Left forelimb (tissue), 1 donor: ENCODE results near the gene UNC50.
A peak's percentile ranks its signal among the peaks of the same experiment; 100 is the strongest.

Source experiments
- DNase-seq: peaks from one replicate; pipeline ENCODE4 v3.0.0-alpha.2; 2018; ENCODE audit warnings: low spot score

UNC50 gene, protein sequence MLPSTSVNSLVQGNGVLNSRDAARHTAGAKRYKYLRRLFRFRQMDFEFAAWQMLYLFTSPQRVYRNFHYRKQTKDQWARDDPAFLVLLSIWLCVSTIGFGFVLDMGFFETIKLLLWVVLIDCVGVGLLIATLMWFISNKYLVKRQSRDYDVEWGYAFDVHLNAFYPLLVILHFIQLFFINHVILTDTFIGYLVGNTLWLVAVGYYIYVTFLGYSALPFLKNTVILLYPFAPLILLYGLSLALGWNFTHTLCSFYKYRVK

DNA sequence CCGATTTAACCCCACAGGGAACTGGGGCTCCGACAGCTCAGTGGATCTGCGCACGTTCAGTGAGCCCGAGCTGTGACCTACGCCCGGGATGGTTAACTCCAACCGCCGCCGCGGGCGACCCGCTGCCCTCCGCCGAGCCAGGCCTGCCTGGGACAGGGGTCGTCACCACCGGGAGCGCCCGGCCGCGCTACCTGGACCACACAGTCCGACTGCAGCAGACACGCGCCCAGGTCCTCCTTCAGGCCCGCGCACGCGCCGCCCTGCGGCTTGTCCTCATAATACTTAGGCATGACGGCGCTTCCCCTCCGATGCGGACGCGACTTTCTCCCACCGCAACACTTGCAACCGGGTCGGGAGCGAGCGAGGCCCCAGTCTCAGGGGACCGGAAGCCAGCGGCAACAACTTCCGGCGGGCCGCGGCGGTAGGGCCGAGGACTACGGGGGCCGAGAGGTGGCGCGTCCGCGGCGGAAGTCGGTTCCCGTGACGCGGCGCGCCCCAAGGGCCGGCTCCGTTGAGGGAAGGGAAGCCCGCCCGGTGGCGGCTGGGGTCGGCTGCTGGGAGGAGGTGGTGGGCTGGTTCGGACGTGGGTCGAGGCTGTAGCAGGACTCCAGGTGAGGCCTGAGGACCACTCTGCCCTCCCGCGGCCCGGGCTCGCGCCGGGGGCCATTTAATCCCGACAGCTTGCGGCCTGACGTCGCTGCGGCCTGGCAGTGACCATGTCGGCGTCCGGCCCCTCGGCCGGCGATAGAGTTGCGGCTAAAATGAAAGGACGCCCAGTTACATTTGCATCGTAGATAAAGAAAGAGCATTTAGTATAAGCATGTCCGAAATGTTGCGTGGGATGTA is at the start of gene UNC50, which contains the start of gene COA5:
UNC50 (plus strand) TSS at position 474 of the 846 bp plus-strand sequence. CDS start 1,171 bp downstream, outside the sequence.
COA5 (minus strand) TSS at position 397 of the 846 bp plus-strand sequence; CDS start at position 290, 107 bp downstream.
- DNase-seq = peak; percentile 94

DNA sequence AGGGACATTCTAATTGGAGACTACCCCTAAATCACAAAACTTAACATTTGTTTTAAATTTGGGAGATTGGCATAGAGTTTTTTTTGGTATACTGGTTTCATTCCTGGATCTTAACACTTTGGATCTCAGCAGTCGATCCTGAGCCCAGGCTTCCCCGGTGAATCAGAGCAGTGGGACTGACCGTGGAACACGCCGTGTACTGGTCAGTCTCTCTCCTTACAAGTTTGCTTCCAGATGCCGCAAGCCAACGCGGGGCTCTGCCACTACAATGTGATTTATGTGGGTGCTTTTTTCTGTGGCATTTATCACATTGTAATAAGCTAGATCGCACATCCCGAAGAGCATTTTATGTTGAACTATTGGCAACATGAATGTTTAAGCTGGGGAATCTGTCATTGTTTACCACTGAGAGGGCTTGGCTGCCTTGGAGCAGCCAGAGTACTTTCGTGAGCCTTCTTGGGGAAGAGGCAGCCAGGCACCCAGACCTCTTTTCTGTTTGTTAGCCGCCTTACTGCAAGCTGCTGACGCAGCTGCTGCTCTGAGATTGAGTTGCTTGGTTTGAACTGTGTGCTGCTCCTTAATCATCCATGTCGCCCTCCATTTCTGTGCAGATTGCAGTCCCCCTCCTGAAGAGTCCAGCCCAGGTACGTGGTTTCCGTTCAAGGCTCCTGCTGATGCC is 49.4 kb upstream of the UNC50 start:
- DNase-seq = no peak

DNA sequence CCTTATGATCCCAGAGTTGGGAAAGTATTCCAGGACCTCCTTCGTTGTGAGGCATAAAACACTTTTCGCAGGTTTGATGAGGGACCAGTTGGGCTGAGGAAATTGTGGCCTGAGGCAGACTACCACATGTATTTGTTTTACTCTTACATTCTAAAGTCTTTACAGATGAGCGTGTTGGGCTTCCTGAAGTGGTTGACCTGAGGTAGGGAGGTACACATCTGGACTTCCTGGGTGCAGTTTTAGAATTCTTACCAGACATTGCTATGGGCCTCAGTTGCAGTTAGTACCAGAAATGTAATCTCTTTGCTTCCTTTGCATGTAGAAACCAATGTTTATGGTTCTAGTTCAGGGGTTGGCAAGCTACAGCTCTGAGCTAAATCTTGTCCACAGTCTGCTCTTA is 48.8 kb upstream of the UNC50 start:
- DNase-seq = no peak

DNA sequence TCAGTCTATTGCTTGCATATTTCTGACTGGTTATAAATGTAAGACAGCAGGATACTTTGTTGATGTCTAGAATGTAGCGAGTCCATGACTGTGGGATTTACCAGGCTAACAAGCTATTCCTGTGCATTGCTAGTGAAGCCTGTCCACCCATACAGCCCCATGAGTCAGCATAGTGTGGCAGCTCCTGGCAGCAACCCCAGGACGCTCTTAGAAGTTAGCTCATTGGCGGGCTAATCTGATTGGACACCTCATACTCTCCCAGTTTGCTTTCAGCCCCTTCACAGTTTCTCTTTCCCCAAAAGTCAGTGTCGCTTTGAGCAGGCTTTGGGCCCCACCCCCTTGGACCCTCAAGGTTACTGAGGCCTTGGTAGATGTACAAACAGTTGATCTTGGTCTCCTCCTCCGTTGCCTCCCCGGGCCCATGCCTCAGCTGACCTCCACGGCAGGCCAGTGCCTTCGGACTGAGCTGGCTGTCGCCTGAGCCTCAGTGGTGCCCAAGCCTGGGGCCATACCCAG is 48.1 kb upstream of the UNC50 start:
- no peak for DNase-seq

DNA sequence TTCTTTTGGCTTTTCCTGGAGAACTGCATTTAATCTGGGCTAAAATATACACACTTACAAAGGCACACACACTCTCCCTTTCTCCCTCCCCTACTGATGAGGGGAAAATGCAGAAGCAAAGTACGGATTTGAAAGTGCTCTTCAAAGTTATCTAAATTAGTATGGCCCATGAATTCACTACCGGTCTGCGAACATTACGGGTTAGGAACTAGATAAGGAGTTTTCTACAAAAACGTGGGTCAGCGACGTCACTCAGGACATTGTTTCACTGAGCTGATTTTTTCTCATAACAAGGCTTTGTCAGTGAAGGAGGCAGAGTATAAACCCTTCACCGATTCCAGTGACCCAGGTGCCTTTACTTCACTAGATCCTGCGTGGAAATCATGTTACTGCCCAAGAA is 47.4 kb upstream of the UNC50 start:
- DNase-seq = no peak

DNA sequence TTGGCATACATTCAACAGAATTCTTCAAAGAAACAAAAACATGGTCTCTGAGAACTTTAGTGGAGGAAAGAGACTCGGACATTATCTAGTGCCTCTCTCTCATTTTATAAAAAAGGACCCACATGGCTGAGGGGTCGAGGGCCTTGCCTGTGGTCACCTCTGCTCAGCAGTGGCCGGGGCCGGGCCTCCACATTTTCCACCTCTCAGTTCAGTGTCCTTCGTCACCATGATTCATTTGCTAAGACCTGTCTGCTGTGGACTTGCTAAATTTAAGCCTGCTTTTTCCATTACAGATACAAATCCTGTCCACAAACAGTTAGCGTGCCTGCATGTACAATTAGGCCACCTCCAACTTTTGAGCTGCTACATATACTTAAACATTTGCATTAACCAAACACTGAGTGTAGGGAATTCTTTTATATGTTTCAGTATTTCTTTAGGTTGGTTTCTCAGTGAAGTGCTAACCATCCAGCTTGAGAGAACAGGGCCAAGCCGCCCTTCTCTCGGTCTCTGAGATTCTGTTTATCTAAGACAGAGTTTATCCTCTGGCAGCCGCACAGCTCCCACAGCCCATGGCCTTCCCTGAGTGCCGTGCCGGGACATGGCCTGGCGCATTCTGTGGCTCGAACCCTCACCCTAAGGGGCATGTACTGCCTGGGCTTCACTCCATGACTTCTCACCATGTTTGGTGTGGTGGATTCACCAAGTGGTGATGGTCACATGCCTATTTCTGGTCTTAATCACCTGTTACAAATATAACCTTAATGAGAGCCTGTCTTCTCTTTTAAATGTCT is 46.3 kb upstream of the UNC50 start:
- DNase-seq = no peak

DNA sequence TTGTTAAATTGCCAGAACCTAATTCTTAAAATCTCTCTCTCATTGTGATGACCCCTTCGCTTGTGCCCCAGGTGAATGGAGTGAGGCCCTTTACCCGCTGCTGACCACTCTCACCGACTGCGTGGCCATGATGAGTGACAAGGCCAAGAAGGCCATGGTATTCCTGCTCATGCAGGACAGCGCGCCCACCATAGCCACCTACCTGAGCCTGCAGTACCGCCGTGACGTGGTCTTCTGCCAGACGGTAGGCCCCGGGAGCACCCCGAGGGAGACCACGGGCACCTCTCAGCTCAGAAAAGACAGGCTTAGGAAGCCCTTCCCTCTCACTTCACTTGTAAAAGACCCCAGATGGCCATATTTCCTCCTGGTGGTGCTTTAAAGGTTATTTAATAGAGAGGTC is 45.0 kb upstream of the UNC50 start:
- no peak for DNase-seq

DNA sequence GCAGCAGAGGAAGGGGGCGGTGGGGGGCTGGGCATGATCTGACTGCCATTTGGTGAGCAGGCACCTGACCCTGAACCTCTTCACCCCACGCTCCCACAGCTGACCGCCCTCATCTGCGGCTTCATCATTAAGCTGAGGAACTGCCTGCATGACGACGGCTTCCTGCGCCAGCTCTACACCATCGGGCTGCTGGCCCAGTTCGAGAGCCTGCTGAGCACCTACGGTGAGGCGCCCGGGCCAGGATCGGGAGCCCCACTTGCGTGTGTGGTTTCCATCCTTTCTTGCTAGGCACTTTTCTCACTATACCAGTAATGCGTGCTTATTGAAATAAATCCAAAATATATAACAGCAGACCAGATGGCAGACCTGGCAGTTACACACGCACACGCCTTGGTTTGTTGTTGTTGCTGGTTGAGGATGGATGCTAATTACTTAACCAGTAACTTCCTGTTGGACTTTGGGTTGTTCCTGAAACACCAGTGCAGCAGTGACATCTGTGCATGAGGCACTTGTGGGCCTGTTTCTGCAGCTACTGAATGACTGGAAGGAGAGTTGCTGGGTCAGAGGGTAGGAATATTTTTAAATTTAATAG is 43.8 kb upstream of the UNC50 start:
- DNase-seq = no peak

DNA sequence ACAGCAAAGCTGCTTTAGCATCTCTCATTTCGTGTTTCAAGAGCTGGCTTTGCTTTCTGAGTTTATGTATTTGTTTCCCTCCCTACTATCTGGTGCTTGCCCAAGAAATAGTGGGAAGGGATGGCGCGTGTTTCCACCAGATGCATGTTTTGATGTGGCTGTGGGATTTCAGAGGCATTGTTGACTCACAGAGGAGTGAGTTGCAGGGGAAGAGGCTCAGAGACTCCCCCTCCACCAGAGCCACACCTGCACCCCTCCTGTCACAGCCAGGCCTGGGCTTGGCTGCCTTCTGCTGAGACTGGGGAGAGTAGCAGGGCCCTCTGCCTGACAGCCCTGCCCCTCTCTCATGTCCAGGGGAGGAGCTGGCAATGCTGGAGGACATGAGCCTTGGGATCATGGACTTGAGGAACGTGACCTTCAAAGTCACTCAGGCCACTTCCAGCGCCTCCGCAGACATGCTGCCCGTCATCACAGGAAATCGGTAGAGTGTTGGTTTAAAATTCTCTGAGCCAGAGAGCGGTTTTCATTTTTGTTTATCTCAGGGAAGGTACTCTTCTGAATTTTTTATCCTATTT is 43.0 kb upstream of the UNC50 start:
- DNase-seq = no peak

DNA sequence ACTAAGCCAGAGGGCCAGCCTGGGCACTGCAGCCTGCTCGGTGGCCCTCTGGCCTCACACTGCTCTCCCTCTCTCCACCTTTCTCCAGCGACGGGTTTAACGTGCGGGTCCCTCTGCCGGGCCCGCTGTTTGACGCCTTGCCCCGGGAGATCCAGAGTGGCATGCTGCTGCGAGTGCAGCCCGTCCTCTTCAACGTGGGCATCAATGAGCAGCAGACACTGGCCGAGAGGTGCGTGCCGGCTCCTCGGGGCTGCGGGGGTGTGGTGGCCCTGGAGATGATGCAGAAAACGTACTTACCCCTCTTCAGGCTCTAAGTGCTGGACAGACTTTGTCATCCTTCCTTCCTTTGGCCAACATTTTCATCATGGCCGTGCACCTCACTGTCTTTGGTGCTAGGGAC is 42.4 kb upstream of the UNC50 start:
- no peak for DNase-seq

DNA sequence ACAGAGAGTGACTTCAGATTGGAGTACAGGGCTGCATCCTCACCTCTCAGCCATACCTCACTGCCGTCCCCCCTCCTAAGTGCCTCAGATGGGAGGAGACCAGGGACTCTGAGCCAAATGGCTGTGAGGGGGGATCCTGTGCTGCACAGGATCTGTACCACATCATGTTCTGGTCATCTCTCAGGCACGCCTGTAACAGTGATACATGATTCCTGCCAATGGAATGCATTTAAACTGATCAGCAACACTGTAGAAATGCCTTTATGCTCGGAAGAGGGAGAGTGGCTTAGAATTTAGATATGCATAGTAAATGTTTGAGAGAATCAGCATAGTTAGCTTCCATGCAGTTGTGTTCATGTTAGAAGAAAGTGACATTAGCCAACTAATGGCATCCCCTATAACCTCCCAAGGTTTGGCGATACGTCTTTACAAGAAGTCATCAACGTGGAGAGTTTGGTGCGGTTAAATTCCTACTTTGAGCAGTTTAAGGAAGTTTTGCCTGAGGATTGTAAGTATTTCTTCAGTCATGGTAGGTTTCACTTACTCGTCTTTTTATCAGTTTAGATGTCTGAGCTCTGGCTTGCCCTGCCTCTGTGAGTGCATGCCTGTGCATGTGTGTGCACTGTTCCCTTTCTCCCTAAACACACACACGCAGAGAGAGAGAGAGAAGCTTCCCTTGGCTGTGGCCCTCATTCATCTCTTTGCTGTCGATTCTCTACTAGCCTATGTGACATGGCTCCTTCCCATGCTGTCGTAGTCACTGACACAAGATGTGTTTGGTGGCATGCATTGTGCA is 40.0 kb upstream of the UNC50 start:
- DNase-seq = no peak

DNA sequence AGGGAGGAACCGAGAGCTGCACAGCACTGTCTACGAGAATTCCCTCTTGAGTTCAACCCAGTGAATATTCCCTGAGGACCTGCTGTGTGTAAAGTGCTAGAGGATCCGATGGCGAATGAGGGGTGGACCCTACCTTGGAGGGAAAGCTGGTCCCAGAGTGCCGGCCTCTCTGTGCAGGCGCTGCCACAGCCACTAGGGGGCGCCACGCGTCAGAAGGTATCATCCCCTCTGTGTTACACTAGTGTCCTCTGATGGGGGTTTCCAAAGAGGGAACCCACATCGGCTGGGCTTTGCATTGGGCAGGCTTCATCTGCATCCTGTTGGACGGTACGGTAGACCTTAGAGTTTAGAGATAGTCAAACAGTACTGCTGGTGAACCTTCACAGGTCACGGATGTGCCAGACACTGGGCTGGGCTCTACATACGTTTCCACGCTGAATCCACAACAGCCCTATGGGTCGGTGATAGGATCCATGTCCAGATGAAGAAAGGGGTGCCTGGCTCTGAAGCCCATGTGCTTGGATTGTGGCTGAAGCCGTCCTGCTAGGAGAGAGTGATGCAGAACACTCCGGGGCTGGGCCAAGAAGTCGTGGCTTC is 39.1 kb upstream of the UNC50 start:
- DNase-seq = no peak

DNA sequence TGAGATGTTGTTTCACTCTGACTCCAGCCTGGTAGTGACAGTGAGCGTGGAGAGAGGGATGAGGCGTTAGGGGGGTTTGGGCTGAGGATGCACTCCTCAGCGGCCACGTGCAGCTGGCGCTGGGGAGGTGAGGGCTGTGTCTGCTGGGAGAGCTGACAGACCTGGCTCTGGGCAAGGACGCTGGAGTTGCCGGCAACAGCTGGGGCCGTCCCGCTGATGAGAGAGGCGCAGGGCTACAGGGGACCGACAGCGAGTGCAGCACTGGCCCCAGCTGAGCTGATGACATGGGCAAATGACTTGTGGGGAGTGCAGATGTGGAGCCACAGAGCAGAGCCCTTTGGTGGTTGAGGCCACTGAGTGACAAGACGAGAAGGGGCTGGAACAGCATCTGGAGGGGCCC is 38.5 kb upstream of the UNC50 start:
- DNase-seq = no peak

DNA sequence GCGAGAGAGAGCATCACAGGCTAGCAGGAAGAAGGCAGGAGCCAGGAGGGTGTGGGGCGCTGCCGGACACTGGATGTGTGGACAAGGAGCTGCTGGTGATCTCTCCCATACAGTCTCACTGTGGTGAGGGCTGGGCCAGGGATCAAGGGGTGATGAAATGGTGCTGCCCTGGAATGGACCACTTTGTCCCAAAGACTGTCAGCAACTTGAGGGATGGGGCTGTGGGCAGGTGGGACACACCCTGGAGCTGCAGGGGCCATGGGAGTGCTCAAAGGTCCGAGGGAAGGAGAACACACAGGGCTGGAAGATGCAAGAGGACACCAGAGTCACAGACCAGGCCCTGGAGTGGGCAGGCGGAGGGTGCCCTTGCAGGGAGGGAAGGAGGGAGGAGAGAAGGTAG is 38.0 kb upstream of the UNC50 start:
- no peak for DNase-seq

DNA sequence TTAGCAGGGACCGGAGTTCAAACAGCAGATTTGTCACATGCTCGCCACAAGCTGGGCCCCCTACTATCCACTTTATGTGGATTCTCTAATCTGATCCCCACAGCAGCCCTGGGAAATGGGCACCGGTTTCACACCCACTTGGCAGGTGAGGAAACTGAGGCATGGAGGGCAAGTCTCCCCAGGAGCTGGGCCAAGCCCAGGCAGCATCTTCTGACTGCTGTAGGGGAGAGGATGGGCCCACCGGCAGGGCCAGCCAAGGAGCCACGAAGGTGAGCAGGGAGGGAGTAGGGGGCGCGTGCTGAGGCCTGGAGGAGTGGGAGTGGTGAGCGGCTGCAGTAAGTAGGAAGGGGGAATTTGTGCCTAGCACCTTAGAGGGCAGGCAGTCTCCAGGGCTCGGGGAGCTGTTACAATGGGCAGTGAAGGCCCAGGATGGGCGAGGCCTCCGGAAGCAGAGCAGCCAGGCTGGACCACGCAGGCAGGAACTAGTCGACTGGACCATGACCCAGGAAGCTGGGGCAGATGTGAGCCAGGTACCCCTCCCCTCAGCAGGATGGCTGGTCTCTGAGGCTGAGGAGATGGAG is 37.2 kb upstream of the UNC50 start:
- DNase-seq = no peak

DNA sequence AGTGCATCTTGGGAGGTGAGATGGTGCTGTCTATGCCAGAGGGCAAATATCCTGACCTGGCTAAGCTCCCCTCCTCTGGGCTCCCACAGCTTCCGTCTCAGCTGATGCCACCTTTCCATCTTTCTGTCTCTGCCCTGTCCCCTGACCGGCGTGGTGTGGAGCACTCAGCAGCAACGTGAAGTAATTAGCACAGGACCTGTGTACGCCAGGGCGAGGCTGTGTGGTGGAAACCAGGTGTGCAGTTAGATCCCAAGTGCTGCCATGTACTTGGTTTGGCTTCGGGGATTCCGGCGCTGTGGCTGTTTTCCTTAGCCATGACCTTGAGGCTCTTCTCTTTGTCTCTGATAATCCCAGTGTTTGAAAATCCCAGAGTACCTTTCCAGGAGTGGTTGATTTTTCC is 36.6 kb upstream of the UNC50 start:
- DNase-seq = no peak

DNA sequence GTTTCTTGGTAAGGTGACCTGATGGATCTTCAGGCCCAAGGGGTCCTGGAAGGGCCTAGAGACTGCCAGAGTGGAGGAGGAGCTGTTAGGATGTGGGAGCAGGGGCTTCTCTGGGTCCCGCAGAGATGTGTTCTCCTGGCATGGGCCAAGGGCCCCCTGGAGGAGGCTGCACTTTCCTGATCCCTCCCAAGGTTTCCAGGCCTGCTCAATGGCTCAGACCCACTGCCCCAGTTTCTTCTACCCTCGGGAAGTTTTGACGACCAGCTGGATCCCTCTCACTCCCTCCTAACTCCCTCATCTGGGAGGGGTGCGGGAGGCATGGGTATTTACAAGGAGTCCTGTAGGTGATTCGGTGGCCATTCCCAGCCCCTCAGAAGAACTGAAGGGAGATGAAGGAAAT is 36.2 kb upstream of the UNC50 start:
- peak; percentile 28 for DNase-seq

DNA sequence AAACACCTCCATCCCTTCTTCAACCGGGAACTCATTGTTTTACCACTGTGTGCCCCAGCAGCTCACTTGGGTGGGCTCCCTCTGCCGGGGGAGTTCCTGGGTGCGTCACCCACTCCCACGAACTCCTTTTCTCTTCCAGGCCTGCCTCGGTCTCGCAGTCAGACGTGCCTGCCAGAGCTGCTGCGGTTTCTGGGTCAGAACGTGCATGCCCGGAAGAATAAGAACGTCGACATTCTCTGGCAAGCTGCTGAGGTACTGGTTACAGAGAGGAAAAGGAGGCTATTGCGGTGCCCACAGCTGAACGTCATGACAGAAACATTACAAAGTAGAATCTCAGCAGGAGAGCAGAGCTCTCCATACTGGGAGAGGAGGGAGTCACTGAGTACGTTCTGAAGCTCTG is 35.7 kb upstream of the UNC50 start:
- peak; percentile 31 for DNase-seq

DNA sequence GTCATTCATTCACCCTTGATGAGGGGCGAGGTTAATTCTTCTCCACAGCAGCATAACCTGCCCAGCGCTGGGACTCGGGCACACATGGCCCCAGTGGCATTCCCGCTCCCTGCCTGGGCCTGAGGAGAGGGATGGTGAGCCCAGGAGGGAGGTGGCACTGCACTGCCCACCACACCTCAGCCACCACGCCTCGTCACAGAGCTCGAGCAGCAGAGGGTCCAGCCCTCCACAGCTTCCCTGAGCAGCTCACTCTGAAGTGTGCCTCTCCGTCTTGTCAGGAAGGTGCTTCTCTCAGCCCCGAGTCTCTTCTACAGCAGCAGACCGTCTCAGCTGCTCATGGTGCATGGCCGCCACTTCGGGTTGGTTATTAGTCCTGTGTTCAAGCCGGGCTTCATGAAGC is 35.0 kb upstream of the UNC50 start:
- DNase-seq = no peak
